Astrocyte of the spinal cord (primary cell): ENCODE data around the gene LOX.

Experiments used
- DNase-seq: peaks from one replicate; pipeline ENCODE4 v3.0.0; 2011; ENCODE audit warnings: low read depth, low spot score
- H3K4me3 ChIP-seq: 2 replicates; pipeline ENCODE4 v1.5.1; 2011; ENCODE audit warnings: low read depth, mild to moderate bottlenecking, low read length, moderate library complexity
- in situ Hi-C: cut with HindIII; loops from 2 replicates; pipeline ENCODE4 v1.10.0; 2017; ENCODE audit warnings: low sequenced_read_pairs
- TF ChIP-seq, protein P1 (sequence below): IDR thresholded peaks from 2 replicates; pipeline ENCODE4 v1.5.1; 2012; ENCODE audit warnings: low read depth, mild to moderate bottlenecking, low read length, inconsistent platforms

Gene LOX

DNA sequence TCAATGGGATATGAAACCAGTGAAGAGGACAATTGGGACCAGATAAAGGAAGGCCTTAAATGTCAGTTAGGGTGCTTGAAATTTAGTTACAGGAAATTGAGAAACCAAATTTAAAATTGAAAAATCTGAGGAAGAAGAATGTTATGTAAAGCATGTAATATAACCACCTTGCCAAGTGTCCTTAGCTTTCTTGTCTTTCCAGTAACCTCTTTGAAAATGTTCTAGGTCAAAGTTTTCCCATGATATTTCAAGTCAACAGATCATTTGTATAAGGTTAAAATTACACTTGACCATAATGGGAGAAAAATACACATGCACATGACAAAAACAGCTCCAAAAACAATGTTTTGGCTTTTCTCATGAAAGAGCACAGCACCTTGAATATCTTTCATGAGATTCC is 21.1 kb downstream of the LOX start:
- in situ Hi-C loops = no loop called here
- no peak for DNase-seq
- no peak overlapping the region for H3K4me3 ChIP-seq
- TF ChIP-seq, protein P1, sequence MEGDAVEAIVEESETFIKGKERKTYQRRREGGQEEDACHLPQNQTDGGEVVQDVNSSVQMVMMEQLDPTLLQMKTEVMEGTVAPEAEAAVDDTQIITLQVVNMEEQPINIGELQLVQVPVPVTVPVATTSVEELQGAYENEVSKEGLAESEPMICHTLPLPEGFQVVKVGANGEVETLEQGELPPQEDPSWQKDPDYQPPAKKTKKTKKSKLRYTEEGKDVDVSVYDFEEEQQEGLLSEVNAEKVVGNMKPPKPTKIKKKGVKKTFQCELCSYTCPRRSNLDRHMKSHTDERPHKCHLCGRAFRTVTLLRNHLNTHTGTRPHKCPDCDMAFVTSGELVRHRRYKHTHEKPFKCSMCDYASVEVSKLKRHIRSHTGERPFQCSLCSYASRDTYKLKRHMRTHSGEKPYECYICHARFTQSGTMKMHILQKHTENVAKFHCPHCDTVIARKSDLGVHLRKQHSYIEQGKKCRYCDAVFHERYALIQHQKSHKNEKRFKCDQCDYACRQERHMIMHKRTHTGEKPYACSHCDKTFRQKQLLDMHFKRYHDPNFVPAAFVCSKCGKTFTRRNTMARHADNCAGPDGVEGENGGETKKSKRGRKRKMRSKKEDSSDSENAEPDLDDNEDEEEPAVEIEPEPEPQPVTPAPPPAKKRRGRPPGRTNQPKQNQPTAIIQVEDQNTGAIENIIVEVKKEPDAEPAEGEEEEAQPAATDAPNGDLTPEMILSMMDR = no peak

DNA sequence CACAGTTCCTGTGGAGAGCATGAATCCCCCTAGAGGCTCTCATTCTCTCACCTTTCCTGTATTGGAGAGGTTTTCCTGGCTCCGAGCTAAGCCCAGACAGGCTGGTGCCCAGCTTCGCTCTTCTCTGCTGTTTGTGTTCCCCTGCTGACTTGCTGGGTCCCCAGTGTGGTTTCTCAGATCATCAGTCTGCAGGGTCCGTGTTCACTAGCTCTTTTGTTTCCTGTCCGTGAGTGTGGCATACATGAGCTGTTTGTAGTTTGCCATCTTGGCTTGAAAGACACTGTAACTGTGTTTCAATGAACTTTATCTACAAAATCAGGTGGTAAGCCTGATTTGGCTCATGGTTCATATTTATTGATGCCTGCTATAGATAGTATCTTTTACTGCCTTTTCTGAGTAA is 23.8 kb downstream of the LOX start:
- TF ChIP-seq, protein P1 = no peak
- in situ Hi-C loops = no loop called here
- H3K4me3 ChIP-seq = no peak overlapping the region
- DNase-seq = no peak

DNA sequence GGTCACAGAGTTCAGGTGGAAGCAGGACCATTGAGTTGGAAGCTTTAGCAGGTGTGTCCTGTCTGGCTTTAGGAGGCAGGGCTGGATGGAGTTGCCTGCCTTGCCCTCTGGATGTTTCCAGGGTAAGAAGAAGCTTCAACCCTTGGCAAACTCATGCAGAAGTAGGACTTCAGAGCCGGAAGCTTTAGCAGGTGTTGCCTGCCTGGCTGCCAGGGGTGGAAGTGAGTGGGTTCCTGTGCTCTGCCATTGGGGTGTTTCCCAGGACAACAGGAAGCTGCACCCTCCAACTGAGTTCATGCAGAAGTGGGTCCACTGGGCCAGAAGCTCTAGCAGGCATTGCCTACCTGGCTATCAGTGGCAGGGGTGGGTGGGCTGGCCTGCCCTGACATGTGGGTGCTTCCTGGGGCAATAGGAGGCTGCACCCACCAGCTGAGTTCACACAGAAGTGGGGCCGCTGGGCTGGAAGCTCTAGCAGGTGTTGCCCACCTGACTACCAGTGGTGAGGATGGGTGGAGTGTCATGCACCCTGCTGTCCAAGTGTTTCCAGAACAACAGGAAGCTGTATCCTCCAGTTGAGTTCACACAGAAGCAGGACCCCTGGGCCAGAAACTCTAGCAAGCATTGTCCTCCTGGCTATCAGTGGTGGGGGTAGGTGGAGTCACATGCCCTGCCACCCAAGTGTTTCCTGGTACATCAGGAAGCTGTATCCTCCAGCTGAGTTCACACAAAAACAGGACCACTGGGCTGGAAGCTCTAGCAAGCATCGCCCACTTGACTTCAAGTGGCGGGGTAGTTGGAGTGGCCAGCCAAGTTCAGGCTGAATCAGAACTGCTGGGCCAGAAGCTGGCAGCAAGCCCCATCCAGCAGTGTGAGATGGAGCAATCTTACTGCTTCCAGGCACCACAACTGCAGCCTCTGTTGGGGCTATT is 24.6 kb downstream of the LOX start:
- no peak overlapping the region for H3K4me3 ChIP-seq
- in situ Hi-C loops = no loop called here
- TF ChIP-seq, protein P1 = no peak
- no peak for DNase-seq

DNA sequence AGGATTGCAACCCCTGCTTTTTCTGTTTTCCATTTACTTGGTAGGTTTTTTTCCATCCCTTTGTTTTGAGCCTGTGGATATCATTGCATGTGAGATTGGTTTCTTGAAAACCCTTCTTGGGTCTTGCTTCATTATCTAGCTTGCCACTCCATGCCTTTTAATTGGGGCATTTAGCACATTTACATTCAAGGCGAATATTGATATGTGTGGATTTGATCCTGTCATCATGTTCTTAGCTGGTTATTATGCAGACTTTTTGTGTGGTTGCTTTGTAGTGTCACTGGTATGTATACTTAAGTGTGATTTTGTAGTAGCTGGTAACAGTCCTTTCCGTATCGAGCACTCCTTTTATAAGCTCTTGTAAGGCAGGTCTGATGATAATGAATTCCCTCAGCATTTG is 26.5 kb downstream of the LOX start:
- in situ Hi-C loops = no loop called here
- no peak overlapping the region for H3K4me3 ChIP-seq
- no peak for DNase-seq
- TF ChIP-seq, protein P1 = no peak

DNA sequence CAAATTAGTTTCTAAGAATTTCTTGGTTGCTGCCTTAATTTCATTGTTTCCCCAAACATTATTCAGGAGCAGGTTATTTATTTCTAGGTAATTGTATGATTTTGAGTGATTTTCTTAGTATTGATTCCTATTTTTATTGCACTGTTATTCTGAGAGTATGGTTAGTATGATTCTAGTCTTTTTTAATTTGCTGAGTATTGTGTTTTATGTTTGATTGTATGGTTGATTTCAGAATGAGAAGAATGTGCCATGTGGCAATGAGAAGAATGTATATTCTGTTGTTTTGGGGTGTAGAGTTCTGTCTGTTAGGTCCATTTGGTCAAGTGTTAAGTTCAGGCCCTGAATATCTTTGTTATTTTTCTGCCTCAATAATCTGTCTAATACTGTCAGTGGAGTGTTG is 27.1 kb downstream of the LOX start:
- no peak for DNase-seq
- H3K4me3 ChIP-seq = no peak overlapping the region
- TF ChIP-seq, protein P1 = no peak
- in situ Hi-C loops = no loop called here

DNA sequence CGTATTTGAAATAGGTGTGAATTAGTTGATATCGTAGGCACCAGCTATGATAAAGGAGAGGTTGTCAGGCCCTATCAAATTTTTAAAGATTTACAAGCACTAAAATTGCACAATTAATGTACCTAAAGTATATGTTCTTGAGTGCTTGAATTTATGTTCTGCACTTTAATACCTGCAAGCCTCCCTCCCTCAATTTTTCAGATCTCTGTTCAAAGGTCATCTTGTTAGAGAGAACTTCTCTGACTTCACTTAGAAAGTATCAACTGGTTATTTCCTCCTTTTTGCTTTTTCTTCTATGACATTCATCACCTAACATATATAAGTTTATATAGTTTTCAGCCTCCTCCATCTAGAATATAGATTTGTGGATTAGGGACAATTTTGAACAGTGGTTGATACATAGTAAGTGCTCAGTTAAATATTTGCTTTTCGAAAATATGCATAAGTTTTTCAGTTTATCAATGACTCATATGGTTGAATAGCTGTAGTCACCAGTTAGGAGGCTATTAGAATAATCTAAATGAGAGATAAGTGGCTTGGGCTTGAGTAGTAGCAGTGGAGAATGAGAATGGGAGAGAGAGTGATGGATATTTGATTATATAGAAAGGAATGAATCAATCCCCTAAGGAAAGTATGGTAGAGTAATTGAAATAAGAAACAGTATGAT is 37.3 kb downstream of the LOX start:
- in situ Hi-C loops = no loop called here
- no peak overlapping the region for H3K4me3 ChIP-seq
- TF ChIP-seq, protein P1 = no peak
- DNase-seq = no peak
